ENCODE data around the gene SMAD7. TPM values are rescaled to one million over a fixed set of nuclear protein-coding genes. Genes with fewer than 3 reads are reported as not detected.

Gene SMAD7
- total RNA-seq, 1 experiment from 2014 or later: 2.1 TPM

DNA sequence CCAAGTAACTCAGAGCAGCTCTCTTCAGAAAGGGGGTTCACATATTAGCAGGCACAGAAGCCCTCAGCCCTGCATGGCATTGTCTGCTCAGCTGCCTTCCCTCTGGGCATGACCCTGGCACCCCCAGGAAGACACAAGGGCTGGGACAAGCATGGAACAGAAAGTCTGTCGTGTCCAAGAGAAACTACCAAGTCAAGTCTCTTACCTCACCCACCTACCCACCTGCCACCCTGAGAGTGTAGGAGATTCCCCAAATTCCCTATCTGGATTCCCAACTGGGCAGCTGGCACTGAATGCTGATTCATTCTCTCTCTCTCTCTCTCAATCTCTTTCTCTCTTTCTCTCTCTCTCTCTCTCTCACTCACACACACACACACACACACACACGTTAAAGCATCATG, 21.6 kb downstream of the SMAD7 start:
- H3K4me1 ChIP-seq (ENCODE audit: low read length): peaks cover 61% of the 10 kb centered on the region
- H4K20me1 ChIP-seq (ENCODE audit: insufficient read depth, low read depth, low read length): no peaks in the 10 kb centered on the region
- no peak overlapping the region for H2AFZ ChIP-seq (ENCODE audit: low read length)
- peak overlapping the region; percentile 85 for H3K4me2 ChIP-seq (ENCODE audit: low read depth, low read length, poor library complexity, severe bottlenecking)
- no peaks in the 10 kb centered on the region for H3K79me2 ChIP-seq (ENCODE audit: low read length)
- no peaks in the 10 kb centered on the region for H3K27me3 ChIP-seq (ENCODE audit: low read length)
- no peaks in the 10 kb centered on the region for H3K36me3 ChIP-seq (ENCODE audit: insufficient read depth, low read length)
- DNase-seq: no peak
- H3K4me3 ChIP-seq (ENCODE audit: low read length): peak overlapping the region; percentile 63; the same call in 1 of the 2 replicates
- H3K27ac ChIP-seq (ENCODE audit: low read length): peak overlapping the region; percentile 80
- H3K9me2 ChIP-seq (replicated peaks; ENCODE audit: insufficient read depth, low read length): no peaks in the 10 kb centered on the region
- H3K9ac ChIP-seq (ENCODE audit: low read length): peak overlapping the region; percentile 72
- H3K9me3 ChIP-seq (ENCODE audit: low read length): no peaks in the 10 kb centered on the region

DNA sequence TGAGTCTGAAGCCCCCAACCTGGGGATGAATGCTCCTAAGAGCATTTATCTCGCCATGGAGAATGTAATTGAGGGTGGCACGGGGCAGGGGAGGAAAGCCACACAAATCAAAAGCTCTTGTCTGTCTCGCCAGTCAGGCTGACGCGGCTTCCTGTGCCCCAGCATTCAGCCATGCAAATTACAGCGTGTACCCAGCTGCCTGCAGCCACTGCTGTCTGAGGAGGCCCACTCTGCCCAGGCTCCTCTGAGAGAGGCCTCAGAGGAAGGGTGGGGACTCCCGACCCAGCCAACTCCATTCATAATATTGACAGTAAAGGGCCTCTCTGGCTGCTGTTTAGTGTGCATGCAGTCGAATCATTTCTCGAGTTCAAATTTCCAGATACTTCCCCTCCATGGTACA, 22.0 kb downstream of the SMAD7 start:
- no peaks in the 10 kb centered on the region for H3K27me3 ChIP-seq (ENCODE audit: low read length)
- no peaks in the 10 kb centered on the region for H4K20me1 ChIP-seq (ENCODE audit: insufficient read depth, low read depth, low read length)
- peak overlapping the region; percentile 40; the same call in 1 of the 2 replicates for H2AFZ ChIP-seq (ENCODE audit: low read length)
- peak; percentile 93 for DNase-seq
- peaks cover 57% of the 10 kb centered on the region for H3K4me1 ChIP-seq (ENCODE audit: low read length)
- peak overlapping the region; percentile 72 for H3K9ac ChIP-seq (ENCODE audit: low read length)
- peak overlapping the region; percentile 85 for H3K4me2 ChIP-seq (ENCODE audit: low read depth, low read length, poor library complexity, severe bottlenecking)
- H3K4me3 ChIP-seq (ENCODE audit: low read length): peak overlapping the region; percentile 63
- no peaks in the 10 kb centered on the region for H3K9me2 ChIP-seq (replicated peaks; ENCODE audit: insufficient read depth, low read length)
- no peaks in the 10 kb centered on the region for H3K79me2 ChIP-seq (ENCODE audit: low read length)
- no peaks in the 10 kb centered on the region for H3K9me3 ChIP-seq (ENCODE audit: low read length)
- H3K36me3 ChIP-seq (ENCODE audit: insufficient read depth, low read length): no peaks in the 10 kb centered on the region
- peak overlapping the region; percentile 80 for H3K27ac ChIP-seq (ENCODE audit: low read length)

GRCh38 chr18:48927286-48928080, 23.3 kb downstream of the SMAD7 start:
- Histone ChIP-seq H4K20me1 (ENCODE audit: insufficient read depth, low read depth, low read length) (no peaks in the 10 kb centered on the region), H3K36me3 (ENCODE audit: insufficient read depth, low read length) (no peaks in the 10 kb centered on the region), H3K9ac (ENCODE audit: low read length) (peak overlapping the region; percentile 72), H3K4me3 (ENCODE audit: low read length) (peak overlapping the region; percentile 63), H3K9me3 (ENCODE audit: low read length) (no peaks in the 10 kb centered on the region), H3K79me2 (ENCODE audit: low read length) (no peaks in the 10 kb centered on the region), H3K4me1 (ENCODE audit: low read length) (peaks cover 44% of the 10 kb centered on the region), H3K27me3 (ENCODE audit: low read length) (no peaks in the 10 kb centered on the region), H3K4me2 (ENCODE audit: low read depth, low read length, poor library complexity, severe bottlenecking) (peak overlapping the region; percentile 85), H2AFZ (ENCODE audit: low read length) (peak overlapping the region; percentile 56; the same call in 1 of the 2 replicates), H3K9me2 (replicated peaks; ENCODE audit: insufficient read depth, low read length) (no peaks in the 10 kb centered on the region), H3K27ac (ENCODE audit: low read length) (peak overlapping the region; percentile 80)
- peak; percentile 79 for DNase-seq

DNA sequence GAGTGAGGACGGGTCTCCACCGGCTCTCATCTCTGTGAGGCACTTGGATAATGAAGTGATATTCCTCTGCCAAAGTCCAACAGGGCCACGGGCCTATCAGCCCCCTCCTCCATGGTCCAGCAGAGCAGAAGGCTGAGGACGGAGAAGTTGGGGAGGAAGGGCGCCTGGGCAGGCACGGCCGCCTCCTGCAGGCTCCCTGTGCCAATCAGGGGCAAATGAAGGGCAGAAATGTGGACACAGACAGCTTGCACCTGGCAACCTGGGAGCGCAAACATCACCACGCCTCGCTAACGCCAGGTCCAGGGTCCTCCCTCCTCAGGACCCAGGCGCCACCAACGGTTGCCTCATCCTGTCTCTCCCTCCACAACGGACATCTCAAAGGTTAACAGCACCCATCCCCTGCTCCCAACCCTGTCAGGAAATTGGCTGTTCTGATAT, 24.3 kb downstream of the SMAD7 start:
- H3K4me1 ChIP-seq (ENCODE audit: low read length): peaks cover 34% of the 10 kb centered on the region
- DNase-seq: no peak
- H3K27me3 ChIP-seq (ENCODE audit: low read length): no peaks in the 10 kb centered on the region
- no peak overlapping the region for H2AFZ ChIP-seq (ENCODE audit: low read length)
- H3K9me3 ChIP-seq (ENCODE audit: low read length): no peaks in the 10 kb centered on the region
- H3K27ac ChIP-seq (ENCODE audit: low read length): no peak overlapping the region
- H3K36me3 ChIP-seq (ENCODE audit: insufficient read depth, low read length): no peaks in the 10 kb centered on the region
- no peaks in the 10 kb centered on the region for H3K79me2 ChIP-seq (ENCODE audit: low read length)
- no peaks in the 10 kb centered on the region for H4K20me1 ChIP-seq (ENCODE audit: insufficient read depth, low read depth, low read length)
- H3K4me3 ChIP-seq (ENCODE audit: low read length): no peak overlapping the region
- H3K9ac ChIP-seq (ENCODE audit: low read length): no peak overlapping the region
- no peaks in the 10 kb centered on the region for H3K9me2 ChIP-seq (replicated peaks; ENCODE audit: insufficient read depth, low read length)
- H3K4me2 ChIP-seq (ENCODE audit: low read depth, low read length, poor library complexity, severe bottlenecking): no peak overlapping the region

- Histone ChIP-seq H3K9me3 (ENCODE audit: low read length) (no peaks in the 10 kb centered on the region), H3K27me3 (ENCODE audit: low read length) (no peaks in the 10 kb centered on the region), H3K4me2 (ENCODE audit: low read depth, low read length, poor library complexity, severe bottlenecking) (no peak overlapping the region), H3K4me1 (ENCODE audit: low read length) (peaks cover 31% of the 10 kb centered on the region), H3K79me2 (ENCODE audit: low read length) (no peaks in the 10 kb centered on the region), H4K20me1 (ENCODE audit: insufficient read depth, low read depth, low read length) (no peaks in the 10 kb centered on the region), H3K27ac (ENCODE audit: low read length) (no peak overlapping the region), H3K36me3 (ENCODE audit: insufficient read depth, low read length) (no peaks in the 10 kb centered on the region), H3K9ac (ENCODE audit: low read length) (no peak overlapping the region), H3K4me3 (ENCODE audit: low read length) (no peak overlapping the region), H2AFZ (ENCODE audit: low read length) (no peak overlapping the region), H3K9me2 (replicated peaks; ENCODE audit: insufficient read depth, low read length) (no peaks in the 10 kb centered on the region)
- no peak for DNase-seq
These were observed 25.3 kb downstream of the SMAD7 start for GRCh38 chr18:48925491-48925780.

DNA sequence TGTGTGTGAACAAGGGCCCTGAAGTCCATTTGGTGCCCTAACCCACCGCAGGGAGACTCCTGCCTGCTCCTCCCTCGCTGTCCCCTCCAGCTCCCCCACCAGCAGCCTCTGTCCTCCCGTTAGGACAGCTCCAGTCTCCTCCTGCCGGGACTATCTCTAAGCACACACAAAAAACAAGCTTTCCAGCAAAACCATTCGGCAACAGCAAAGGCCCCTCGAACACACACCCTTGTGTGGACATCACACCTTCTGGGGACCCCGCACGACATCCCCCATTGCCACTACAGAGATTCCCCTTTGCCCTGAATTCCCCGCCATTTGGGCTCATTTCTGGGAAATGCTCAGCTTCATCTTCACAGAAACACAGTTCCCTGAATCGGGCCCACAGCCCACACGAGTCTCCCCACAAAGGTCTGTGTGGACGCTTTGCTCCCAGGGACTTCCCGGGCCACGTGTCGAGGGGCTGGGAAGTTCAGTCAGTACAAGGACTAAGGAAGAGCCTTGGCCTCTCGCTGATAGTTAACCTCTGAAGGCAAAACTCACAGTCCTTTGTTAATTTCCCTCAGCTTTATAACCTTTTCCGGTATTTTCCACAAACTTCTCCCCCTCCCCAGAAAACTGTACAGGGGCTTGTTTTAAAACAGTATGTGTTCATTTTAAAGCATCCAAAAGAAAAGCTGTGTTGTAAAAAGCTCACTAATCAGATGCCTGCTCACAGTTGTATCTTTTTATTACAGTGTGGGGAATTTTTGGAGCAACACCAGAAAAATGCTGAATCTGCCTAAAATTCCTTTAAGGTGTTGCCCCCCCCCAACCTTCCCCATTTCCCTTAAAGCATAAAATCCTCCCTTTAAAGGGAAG, 25.9 kb downstream of the SMAD7 start:
- Histone ChIP-seq H3K4me2 (ENCODE audit: low read depth, low read length, poor library complexity, severe bottlenecking) (no peak overlapping the region), H3K9ac (ENCODE audit: low read length) (no peak overlapping the region), H3K36me3 (ENCODE audit: insufficient read depth, low read length) (no peaks in the 10 kb centered on the region), H3K9me2 (replicated peaks; ENCODE audit: insufficient read depth, low read length) (no peaks in the 10 kb centered on the region), H2AFZ (ENCODE audit: low read length) (no peak overlapping the region), H3K4me3 (ENCODE audit: low read length) (no peak overlapping the region), H4K20me1 (ENCODE audit: insufficient read depth, low read depth, low read length) (no peaks in the 10 kb centered on the region), H3K27ac (ENCODE audit: low read length) (no peak overlapping the region), H3K27me3 (ENCODE audit: low read length) (no peaks in the 10 kb centered on the region), H3K4me1 (ENCODE audit: low read length) (peaks cover 31% of the 10 kb centered on the region), H3K9me3 (ENCODE audit: low read length) (no peaks in the 10 kb centered on the region), H3K79me2 (ENCODE audit: low read length) (no peaks in the 10 kb centered on the region)
- no peak for DNase-seq

DNA sequence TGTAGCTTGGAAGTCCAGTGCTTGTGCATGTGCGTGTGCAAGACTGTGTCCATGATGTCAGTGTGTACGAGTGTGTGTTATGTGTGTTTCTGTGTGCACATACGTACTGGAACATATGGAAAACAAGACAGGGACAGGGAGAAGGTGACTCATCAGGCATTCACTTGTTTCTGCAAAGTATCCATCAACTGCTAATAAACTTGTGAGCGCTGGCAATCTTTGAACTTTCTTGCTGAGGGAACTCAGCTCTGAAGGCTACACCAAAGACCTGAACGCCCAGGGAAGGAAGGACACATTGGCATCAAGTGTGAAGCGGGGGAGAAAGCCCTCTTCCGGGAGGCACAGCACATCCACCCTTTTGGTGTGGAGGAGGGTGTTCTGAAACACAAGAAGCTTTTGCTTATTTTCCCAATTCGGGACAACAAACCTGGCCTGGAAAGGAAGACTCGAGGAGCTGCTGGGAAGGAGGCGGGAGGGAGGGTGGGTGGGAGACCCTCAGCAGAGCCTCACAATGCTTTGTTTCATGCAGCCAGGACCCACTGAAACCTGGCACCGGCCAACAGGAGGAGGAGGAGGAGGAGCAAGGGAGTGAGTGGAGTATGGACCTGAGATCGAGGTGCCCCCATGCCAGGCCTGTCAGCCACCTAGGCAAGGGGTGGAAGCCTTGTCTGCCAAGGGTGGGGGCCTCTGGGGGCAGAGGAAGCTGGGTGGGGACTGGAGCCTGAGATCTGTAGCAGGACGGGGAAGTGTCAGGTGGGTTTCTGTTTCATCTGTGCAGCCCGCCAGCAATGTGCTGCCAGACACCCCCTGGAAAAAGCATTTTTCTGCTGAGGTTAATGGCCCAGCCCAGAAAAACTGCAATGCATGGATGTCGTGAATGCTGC, 26.8 kb downstream of the SMAD7 start:
- peaks cover 23% of the 10 kb centered on the region for H3K4me1 ChIP-seq (ENCODE audit: low read length)
- no peak overlapping the region for H2AFZ ChIP-seq (ENCODE audit: low read length)
- no peaks in the 10 kb centered on the region for H4K20me1 ChIP-seq (ENCODE audit: insufficient read depth, low read depth, low read length)
- no peaks in the 10 kb centered on the region for H3K9me2 ChIP-seq (replicated peaks; ENCODE audit: insufficient read depth, low read length)
- H3K9me3 ChIP-seq (ENCODE audit: low read length): no peaks in the 10 kb centered on the region
- H3K36me3 ChIP-seq (ENCODE audit: insufficient read depth, low read length): no peaks in the 10 kb centered on the region
- no peak for DNase-seq
- no peaks in the 10 kb centered on the region for H3K27me3 ChIP-seq (ENCODE audit: low read length)
- no peak overlapping the region for H3K4me2 ChIP-seq (ENCODE audit: low read depth, low read length, poor library complexity, severe bottlenecking)
- H3K79me2 ChIP-seq (ENCODE audit: low read length): no peaks in the 10 kb centered on the region
- H3K9ac ChIP-seq (ENCODE audit: low read length): no peak overlapping the region
- no peak overlapping the region for H3K4me3 ChIP-seq (ENCODE audit: low read length)
- H3K27ac ChIP-seq (ENCODE audit: low read length): no peak overlapping the region

Measured in Karpas-422 (cell line).